Measurements from ENCODE around the gene RABEP2. TPM values are rescaled to one million over a fixed set of nuclear protein-coding genes. Genes with fewer than 3 reads are reported as not detected.
"Not testable (repeated sequence)": the region's sequence is repeated elsewhere in the genome, so short reads cannot be mapped to it uniquely, and the experiment has no call there.

RABEP2 gene
- total RNA-seq, 1 experiment from 2014 or later, result 17.8 TPM

DNA sequence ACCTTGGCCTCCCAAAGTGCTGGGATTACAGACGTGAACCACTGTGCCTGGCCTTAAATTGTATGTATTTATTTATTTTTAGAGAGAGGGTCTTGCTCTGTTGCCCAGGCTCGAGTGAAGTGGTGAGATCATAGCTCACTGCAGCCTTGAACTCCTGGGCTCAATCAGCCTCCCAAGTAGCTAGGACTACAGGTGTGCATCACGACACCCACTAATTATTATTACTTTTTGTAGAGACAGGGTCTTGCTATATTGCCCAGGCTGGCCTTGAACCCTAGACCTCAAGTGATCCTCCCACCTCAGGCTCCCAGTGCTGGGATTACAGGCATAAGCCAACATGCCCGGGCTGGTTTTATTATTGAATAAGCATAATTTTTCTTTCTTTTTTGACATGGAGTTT, 21.6 kb upstream of the RABEP2 start:
- no peak for TF ChIP-seq CTCF (IDR thresholded peaks at IDR 0.05; ENCODE audit: unreplicated experiment)
- ChIA-PET CTCF (interaction anchor here (0.8 to 3.4 kb wide), 6 partner anchors 9 to 397 kb away, joined by 3 to 23 read pairs (median 4); no protein-coding TSS in a partner anchor), POLR2A (interaction anchor here (1.3 to 2.9 kb wide), 4 partner anchors 27 to 100 kb away, joined by 4 to 9 read pairs (median 8); partner anchors contain the start of genes SH2B1 and TUFM)
- H3K4me1 Mint-ChIP-seq (ENCODE audit: insufficient read depth, unreplicated experiment), result peaks cover 21% of the 10 kb centered on the region
- intact Hi-C loops (cut with micrococcal nuclease), result loop anchor here (5.0 kb wide), 1 partner anchor 84 kb away; the partner anchor contains the start of gene SH2B1
- no TSS peak for BruUV-seq (replicated peaks)
- no peaks in the 10 kb centered on the region for H3K36me3 Mint-ChIP-seq (ENCODE audit: insufficient read depth, unreplicated experiment)
- H3K9me3 Mint-ChIP-seq (ENCODE audit: unreplicated experiment), result no peaks in the 10 kb centered on the region
- H3K27me3 Mint-ChIP-seq (ENCODE audit: insufficient read depth, unreplicated experiment), result no peaks in the 10 kb centered on the region
- no peak overlapping the region for H3K27ac Mint-ChIP-seq (ENCODE audit: low read depth, unreplicated experiment)
- no peak for DNase-seq (ENCODE audit: unreplicated experiment)
- no peak overlapping the region for H3K4me3 Mint-ChIP-seq (ENCODE audit: unreplicated experiment)

DNA sequence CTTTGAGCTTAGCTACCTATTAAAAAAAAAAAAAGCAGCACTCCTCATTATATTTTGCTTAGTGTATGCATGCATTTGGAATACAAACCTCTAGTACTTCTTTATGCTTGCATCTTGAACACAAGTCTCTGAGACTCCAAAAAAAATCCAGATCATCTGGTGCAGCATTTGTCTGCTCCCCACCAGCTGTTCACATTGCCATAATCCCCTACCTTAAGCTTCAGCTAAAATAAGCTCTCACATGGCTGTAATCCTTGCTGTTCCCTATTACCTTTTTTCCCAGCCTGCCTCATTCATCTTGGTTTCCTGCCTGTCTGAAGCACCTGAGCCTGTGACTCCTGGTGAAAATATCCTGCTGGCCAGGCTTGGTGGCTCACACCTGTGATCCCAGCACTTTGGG, 18.2 kb upstream of the RABEP2 start:
- Mint-ChIP-seq H3K4me3 (ENCODE audit: unreplicated experiment) (no peak overlapping the region), H3K36me3 (ENCODE audit: insufficient read depth, unreplicated experiment) (no peaks in the 10 kb centered on the region), H3K9me3 (ENCODE audit: unreplicated experiment) (no peaks in the 10 kb centered on the region), H3K27me3 (ENCODE audit: insufficient read depth, unreplicated experiment) (no peaks in the 10 kb centered on the region), H3K4me1 (ENCODE audit: insufficient read depth, unreplicated experiment) (peaks cover 17% of the 10 kb centered on the region), H3K27ac (ENCODE audit: low read depth, unreplicated experiment) (no peak overlapping the region)
- no TSS peak for BruUV-seq (replicated peaks)
- no peak for DNase-seq (ENCODE audit: unreplicated experiment)
- intact Hi-C loops (cut with micrococcal nuclease), result no loop called here
- no peak for TF ChIP-seq CTCF (IDR thresholded peaks at IDR 0.05; ENCODE audit: unreplicated experiment)
- POLR2A ChIA-PET, result interaction anchor here (0.9 to 3.2 kb wide), 2 partner anchors 18 to 80 kb away, joined by 4 to 19 read pairs; partner anchors contain the start of gene RABEP2
- CTCF ChIA-PET, result interaction anchor here (0.6 to 2.7 kb wide), 7 partner anchors 11 to 870 kb away, joined by 3 to 28 read pairs (median 5); partner anchors contain the start of genes CD19 and TUFM

GRCh38 chr16:28939825-28940224, 14.8 kb upstream of the RABEP2 start:
- intact Hi-C loops (cut with micrococcal nuclease); H3K36me3 Mint-ChIP-seq (ENCODE audit: insufficient read depth, unreplicated experiment); POLR2A ChIA-PET; H3K27ac Mint-ChIP-seq (ENCODE audit: low read depth, unreplicated experiment); H3K27me3 Mint-ChIP-seq (ENCODE audit: insufficient read depth, unreplicated experiment); H3K4me3 Mint-ChIP-seq (ENCODE audit: unreplicated experiment); BruUV-seq (replicated peaks); H3K9me3 Mint-ChIP-seq (ENCODE audit: unreplicated experiment); DNase-seq (ENCODE audit: unreplicated experiment); H3K4me1 Mint-ChIP-seq (ENCODE audit: insufficient read depth, unreplicated experiment): not testable (repeated sequence)
- CTCF ChIA-PET, result interaction anchor here (0.6 kb wide), 1 partner anchor 734 kb away, joined by 3 read pairs; no protein-coding TSS in a partner anchor

- H3K4me3 Mint-ChIP-seq (ENCODE audit: unreplicated experiment), result no peak overlapping the region
- no peak for DNase-seq (ENCODE audit: unreplicated experiment)
- TF ChIP-seq CTCF (IDR thresholded peaks at IDR 0.05; ENCODE audit: unreplicated experiment), result no peak
- H3K4me1 Mint-ChIP-seq (ENCODE audit: insufficient read depth, unreplicated experiment), result no peaks in the 10 kb centered on the region
- no TSS peak for BruUV-seq (replicated peaks)
- intact Hi-C loops (cut with micrococcal nuclease), result no loop called here
- H3K27ac Mint-ChIP-seq (ENCODE audit: low read depth, unreplicated experiment), result no peak overlapping the region
- ChIA-PET POLR2A (no interaction called here), CTCF (no interaction called here)
- H3K36me3 Mint-ChIP-seq (ENCODE audit: insufficient read depth, unreplicated experiment), result no peaks in the 10 kb centered on the region
- H3K27me3 Mint-ChIP-seq (ENCODE audit: insufficient read depth, unreplicated experiment), result no peaks in the 10 kb centered on the region
- H3K9me3 Mint-ChIP-seq (ENCODE audit: unreplicated experiment), result no peaks in the 10 kb centered on the region
Measured at GRCh38 chr16:28938721-28939120, 13.7 kb upstream of the RABEP2 start.
